ENCODE data around the gene SELENON. TPM values are rescaled to one million over a fixed set of nuclear protein-coding genes. Genes with fewer than 3 reads are reported as not detected.

Gene SELENON
- total RNA-seq, 2 experiments from 2014 or later = 9.9 to 28.3 TPM

DNA sequence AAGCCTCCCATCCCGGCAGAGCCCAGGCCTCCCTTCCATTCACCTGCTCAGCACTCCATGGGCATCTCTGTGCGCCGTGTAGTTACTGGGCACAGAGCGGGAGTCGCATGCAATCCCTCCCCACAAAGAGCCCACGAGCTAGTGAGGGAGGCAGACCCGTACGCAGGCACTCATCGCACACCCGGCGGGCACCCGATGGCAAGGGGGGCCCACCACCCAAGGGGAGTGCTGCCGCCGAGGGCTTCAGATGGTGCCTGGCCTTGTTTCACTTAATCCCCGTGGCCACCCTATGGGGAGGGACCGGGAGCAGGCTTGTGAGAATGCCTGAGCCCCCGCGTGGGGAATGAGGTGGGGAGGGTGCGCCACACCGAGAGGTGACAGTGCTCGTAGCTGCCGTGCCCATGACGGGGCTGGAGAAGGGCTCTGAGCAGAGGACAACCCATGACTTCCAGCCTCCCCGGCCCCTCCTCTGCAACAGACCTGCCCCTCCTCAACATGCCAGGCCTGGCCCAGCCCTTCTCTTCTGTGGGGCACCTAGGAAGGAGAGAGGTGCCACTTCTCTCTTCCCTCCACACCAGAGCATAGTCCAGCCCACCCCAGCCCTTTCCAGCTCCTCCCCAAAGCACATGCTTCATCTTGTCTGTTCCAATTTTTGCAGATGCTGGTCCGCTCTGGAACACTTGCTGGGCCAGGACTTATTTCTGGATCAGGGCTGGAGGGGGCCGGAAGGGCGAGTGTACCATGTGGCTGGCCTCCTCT lies 30.2 kb upstream of the SELENON start:
- Histone ChIP-seq H3K9me3 (ENCODE audit: low read length) (no peaks in the 10 kb centered on the region), H3K4me2 (ENCODE audit: low read length) (no peak overlapping the region), H2AFZ (ENCODE audit: low read length) (no peak overlapping the region), H3K27ac (ENCODE audit: low read depth, low read length, poor library complexity, severe bottlenecking) (no peak overlapping the region), H3K9me2 (ENCODE audit: insufficient read depth, low read length) (no peaks in the 10 kb centered on the region), H3K79me2 (ENCODE audit: insufficient read depth, low read depth, low read length) (no peaks in the 10 kb centered on the region), H3K4me3 (ENCODE audit: low read depth, low read length, poor library complexity, severe bottlenecking) (no peak overlapping the region), H3K4me1 (ENCODE audit: insufficient read depth, low read length, poor library complexity, severe bottlenecking) (peaks cover 24% of the 10 kb centered on the region), H3K36me3 (ENCODE audit: insufficient read depth, low read length) (no peaks in the 10 kb centered on the region), H4K20me1 (ENCODE audit: insufficient read depth, low read length) (no peaks in the 10 kb centered on the region)
- ChIA-PET CTCF (ENCODE audit: unreplicated experiment) (no interaction called here), POLR2A (no interaction called here)
- TF ChIP-seq, protein P1, sequence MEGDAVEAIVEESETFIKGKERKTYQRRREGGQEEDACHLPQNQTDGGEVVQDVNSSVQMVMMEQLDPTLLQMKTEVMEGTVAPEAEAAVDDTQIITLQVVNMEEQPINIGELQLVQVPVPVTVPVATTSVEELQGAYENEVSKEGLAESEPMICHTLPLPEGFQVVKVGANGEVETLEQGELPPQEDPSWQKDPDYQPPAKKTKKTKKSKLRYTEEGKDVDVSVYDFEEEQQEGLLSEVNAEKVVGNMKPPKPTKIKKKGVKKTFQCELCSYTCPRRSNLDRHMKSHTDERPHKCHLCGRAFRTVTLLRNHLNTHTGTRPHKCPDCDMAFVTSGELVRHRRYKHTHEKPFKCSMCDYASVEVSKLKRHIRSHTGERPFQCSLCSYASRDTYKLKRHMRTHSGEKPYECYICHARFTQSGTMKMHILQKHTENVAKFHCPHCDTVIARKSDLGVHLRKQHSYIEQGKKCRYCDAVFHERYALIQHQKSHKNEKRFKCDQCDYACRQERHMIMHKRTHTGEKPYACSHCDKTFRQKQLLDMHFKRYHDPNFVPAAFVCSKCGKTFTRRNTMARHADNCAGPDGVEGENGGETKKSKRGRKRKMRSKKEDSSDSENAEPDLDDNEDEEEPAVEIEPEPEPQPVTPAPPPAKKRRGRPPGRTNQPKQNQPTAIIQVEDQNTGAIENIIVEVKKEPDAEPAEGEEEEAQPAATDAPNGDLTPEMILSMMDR (conservative IDR thresholded peaks at IDR 0.05; ENCODE audit: low read length) = no peak
- no peak for TF ChIP-seq EZH2phosphoT487 (IDR thresholded peaks at IDR 0.05; ENCODE audit: borderline replicate concordance, low read depth, low read length)
- intact Hi-C loops (cut with micrococcal nuclease; ENCODE audit: unreplicated experiment) = no loop called here
- BruUV-seq (replicated peaks) = no TSS peak
- DNase-seq (ENCODE audit: low spot score) = no peak

DNA sequence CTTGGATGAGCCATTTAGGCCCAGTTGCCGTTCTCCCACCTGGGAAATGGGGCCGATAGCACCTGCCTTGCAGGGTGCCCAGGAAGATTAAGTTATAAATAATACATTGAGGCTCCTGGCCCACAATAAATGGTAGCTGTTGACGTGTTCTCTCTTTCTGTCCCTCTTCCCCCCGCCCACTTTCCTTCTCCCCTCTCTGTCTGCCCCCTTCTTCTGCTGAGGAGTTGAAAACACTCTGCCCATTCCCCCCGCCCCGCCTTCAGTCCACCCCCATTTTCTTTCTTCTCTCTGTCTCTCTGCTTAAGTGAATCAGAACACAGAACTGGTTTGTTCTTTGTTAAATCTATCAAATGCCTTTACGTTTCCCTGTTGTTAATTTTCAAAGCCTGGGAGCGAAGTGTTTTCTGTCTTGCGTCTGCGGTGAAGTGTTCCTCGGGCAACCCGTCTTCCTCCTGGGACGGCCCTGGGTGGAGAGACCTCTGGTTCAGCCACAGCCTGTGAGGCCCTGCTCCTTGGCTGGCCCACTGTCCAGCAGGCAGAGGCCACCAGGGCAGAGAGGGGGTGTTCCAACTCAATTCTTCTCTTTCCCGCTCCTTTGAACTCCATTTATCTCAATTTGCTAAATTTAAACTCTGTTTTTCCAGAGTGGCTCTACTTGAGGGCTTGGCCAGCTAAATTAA lies 29.3 kb upstream of the SELENON start:
- no peak for DNase-seq (ENCODE audit: low spot score)
- Histone ChIP-seq H3K36me3 (ENCODE audit: insufficient read depth, low read length) (no peaks in the 10 kb centered on the region), H3K4me2 (ENCODE audit: low read length) (no peak overlapping the region), H3K79me2 (ENCODE audit: insufficient read depth, low read depth, low read length) (no peaks in the 10 kb centered on the region), H3K9me2 (ENCODE audit: insufficient read depth, low read length) (no peaks in the 10 kb centered on the region), H3K27ac (ENCODE audit: low read depth, low read length, poor library complexity, severe bottlenecking) (no peak overlapping the region), H3K9me3 (ENCODE audit: low read length) (no peaks in the 10 kb centered on the region), H3K4me1 (ENCODE audit: insufficient read depth, low read length, poor library complexity, severe bottlenecking) (peaks cover 33% of the 10 kb centered on the region), H2AFZ (ENCODE audit: low read length) (no peak overlapping the region), H4K20me1 (ENCODE audit: insufficient read depth, low read length) (no peaks in the 10 kb centered on the region), H3K4me3 (ENCODE audit: low read depth, low read length, poor library complexity, severe bottlenecking) (no peak overlapping the region)
- POLR2A ChIA-PET = no interaction called here
- TF ChIP-seq, protein P1 (conservative IDR thresholded peaks at IDR 0.05; ENCODE audit: low read length) = no peak
- no peak for TF ChIP-seq EZH2phosphoT487 (IDR thresholded peaks at IDR 0.05; ENCODE audit: borderline replicate concordance, low read depth, low read length)
- CTCF ChIA-PET (ENCODE audit: unreplicated experiment) = no interaction called here
- no TSS peak for BruUV-seq (replicated peaks)
- intact Hi-C loops (cut with micrococcal nuclease; ENCODE audit: unreplicated experiment) = no loop called here
